Measurements from ENCODE around the gene BOD1L1.

The BOD1L1 gene

GRCh38 chr4:13539047-13539618 lies 88.4 kb downstream of the BOD1L1 start:
- DNase-seq (ENCODE audit: low spot score) = no peak

GRCh38 chr4:13538427-13538973 lies 89.0 kb downstream of the BOD1L1 start:
- no peak for DNase-seq (ENCODE audit: low spot score)

- DNase-seq (ENCODE audit: low spot score) = no peak
Measured at GRCh38 chr4:13537832-13538177, 89.7 kb downstream of the BOD1L1 start.

GRCh38 chr4:13537011-13537831 lies 90.3 kb downstream of the BOD1L1 start:
- no peak for DNase-seq (ENCODE audit: low spot score)

- no peak for DNase-seq (ENCODE audit: low spot score)
Measured at GRCh38 chr4:13536607-13537006, 90.9 kb downstream of the BOD1L1 start.

- no peak for DNase-seq (ENCODE audit: low spot score)
Measured at GRCh38 chr4:13535708-13536361, 91.7 kb downstream of the BOD1L1 start.

- no peak for DNase-seq (ENCODE audit: low spot score)
Measured at GRCh38 chr4:13535118-13535517, 92.4 kb downstream of the BOD1L1 start.

- DNase-seq (ENCODE audit: low spot score) = no peak
Measured at GRCh38 chr4:13534344-13535063, 93.0 kb downstream of the BOD1L1 start.

GRCh38 chr4:13533670-13534343 lies 93.7 kb downstream of the BOD1L1 start:
- DNase-seq (ENCODE audit: low spot score) = no peak

- DNase-seq (ENCODE audit: low spot score) = no peak
Measured at GRCh38 chr4:13531625-13531998, 95.9 kb downstream of the BOD1L1 start.

GRCh38 chr4:13530823-13531624 lies 96.5 kb downstream of the BOD1L1 start:
- DNase-seq (ENCODE audit: low spot score) = no peak

GRCh38 chr4:13529128-13529919 lies 98.2 kb downstream of the BOD1L1 start:
- no peak for DNase-seq (ENCODE audit: low spot score)

GRCh38 chr4:13528821-13529127 lies 98.8 kb downstream of the BOD1L1 start:
- DNase-seq (ENCODE audit: low spot score) = no peak

GRCh38 chr4:13527981-13528820 lies 99.3 kb downstream of the BOD1L1 start:
- DNase-seq (ENCODE audit: low spot score) = no peak

GRCh38 chr4:13527192-13527980 lies 100.1 kb downstream of the BOD1L1 start:
- DNase-seq (ENCODE audit: low spot score) = no peak

GRCh38 chr4:13526658-13527057 lies 100.9 kb downstream of the BOD1L1 start:
- no peak for DNase-seq (ENCODE audit: low spot score)

GRCh38 chr4:13525606-13526281 lies 101.8 kb downstream of the BOD1L1 start:
- DNase-seq (ENCODE audit: low spot score) = no peak

All from COLO829 (cell line).